SH-SY5Y (cell line): Measurements from ENCODE around the gene PAK4.

Experiments used
- GATA2 ChIP-seq: IDR thresholded peaks from 2 replicates; pipeline ENCODE4 v1.6.1; 2011; ENCODE audit warnings: mild to moderate bottlenecking, low read depth, low read length
- GATA3 ChIP-seq: IDR thresholded peaks from 2 replicates; pipeline ENCODE4 v1.6.1; 2011; ENCODE audit warnings: low read depth, mild to moderate bottlenecking, low read length, moderate library complexity

Gene PAK4

GRCh38 chr19:39156326-39157230, 31.0 kb downstream of the PAK4 start:
- TF ChIP-seq GATA2 (no peak), GATA3 (no peak)

GRCh38 chr19:39157275-39157996, 31.9 kb downstream of the PAK4 start:
- no peak for TF ChIP-seq GATA3
- TF ChIP-seq GATA2: no peak

- TF ChIP-seq GATA3 (no peak), GATA2 (no peak)
These were observed 32.4 kb downstream of the PAK4 start for GRCh38 chr19:39157997-39158389.

- TF ChIP-seq GATA2 (no peak), GATA3 (no peak)
These were observed 33.2 kb downstream of the PAK4 start for GRCh38 chr19:39158646-39159260.

GRCh38 chr19:39160523-39160861, 34.9 kb downstream of the PAK4 start:
- TF ChIP-seq GATA3: no peak
- no peak for TF ChIP-seq GATA2

- TF ChIP-seq GATA2 (no peak), GATA3 (no peak)
These were observed 35.5 kb downstream of the PAK4 start for GRCh38 chr19:39160889-39161672.

DNA sequence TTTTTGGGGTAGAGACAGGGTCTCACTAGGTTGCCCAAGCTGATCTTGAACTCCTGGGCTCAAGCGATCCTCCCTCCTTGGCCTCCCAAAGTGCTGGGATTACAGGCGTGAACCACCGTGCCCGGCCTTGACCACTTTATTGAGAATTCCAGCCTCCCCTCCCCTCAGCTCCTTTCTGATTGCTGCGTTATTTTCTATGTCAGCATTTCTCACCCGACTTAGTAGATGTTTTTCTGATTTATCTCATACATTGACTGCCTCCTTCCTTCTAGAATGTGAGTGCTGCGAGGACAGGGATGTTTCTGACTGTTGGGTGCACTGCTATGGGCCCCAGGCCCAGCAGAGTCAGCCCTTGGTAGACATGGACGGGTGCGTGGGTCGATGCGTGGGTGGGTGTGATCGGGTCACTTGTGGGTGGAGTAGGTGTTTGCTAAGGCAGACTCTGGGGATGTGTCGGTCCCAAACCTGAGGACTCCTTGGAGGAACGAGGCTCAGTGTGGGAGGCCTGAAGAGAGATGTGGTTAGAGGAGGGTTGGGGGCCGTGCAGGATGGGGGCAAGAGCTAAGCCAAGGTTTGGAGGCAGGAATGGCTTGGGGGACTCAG, 37.0 kb downstream of the PAK4 start:
- TF ChIP-seq GATA2 (no peak), GATA3 (no peak)

DNA sequence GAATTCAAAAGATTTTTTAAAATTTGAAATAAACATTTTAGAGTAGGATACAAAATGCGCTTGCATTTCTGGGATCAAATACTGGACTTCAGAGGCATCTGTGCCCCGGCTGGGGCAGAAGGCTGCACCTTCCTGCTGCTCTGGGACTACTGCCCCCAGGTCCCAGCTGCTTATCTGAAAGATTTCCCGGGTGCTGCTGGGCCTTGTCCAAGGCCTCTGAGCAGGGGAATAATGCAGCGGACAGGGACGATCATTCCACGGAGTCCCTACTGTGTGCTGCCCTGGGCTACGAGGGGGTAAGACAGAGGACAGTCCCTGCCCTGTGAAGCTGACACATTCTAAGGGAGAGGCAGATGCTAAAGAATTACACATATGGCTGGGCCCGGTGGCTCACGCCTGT, 38.0 kb downstream of the PAK4 start:
- TF ChIP-seq GATA2: no peak
- TF ChIP-seq GATA3: no peak

DNA sequence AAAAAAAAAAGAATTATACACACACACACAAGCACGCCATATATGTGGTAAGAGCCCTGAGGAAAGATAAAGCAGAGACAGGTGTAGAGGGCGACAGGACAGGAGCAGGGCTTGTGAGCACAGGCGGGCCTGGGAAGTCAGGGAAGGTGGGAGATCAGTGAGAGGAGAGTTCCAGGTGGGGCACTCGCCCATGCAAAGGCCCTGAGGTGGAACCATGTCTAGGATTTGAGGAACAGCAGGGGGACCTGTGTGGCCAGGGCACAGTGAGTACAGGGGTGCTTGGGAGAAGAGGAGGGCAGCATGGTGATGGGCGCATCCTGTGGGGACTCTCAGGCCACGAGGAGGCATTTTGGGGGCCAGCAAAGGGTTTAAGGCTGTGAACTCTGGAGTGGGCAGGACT, 38.7 kb downstream of the PAK4 start:
- TF ChIP-seq GATA2 (no peak), GATA3 (no peak)

- TF ChIP-seq GATA3 (no peak), GATA2 (no peak)
These were observed 40.3 kb downstream of the PAK4 start for GRCh38 chr19:39165857-39166256.

- TF ChIP-seq GATA2 (no peak), GATA3 (no peak)
These were observed 41.2 kb downstream of the PAK4 start for GRCh38 chr19:39166571-39167391.

DNA sequence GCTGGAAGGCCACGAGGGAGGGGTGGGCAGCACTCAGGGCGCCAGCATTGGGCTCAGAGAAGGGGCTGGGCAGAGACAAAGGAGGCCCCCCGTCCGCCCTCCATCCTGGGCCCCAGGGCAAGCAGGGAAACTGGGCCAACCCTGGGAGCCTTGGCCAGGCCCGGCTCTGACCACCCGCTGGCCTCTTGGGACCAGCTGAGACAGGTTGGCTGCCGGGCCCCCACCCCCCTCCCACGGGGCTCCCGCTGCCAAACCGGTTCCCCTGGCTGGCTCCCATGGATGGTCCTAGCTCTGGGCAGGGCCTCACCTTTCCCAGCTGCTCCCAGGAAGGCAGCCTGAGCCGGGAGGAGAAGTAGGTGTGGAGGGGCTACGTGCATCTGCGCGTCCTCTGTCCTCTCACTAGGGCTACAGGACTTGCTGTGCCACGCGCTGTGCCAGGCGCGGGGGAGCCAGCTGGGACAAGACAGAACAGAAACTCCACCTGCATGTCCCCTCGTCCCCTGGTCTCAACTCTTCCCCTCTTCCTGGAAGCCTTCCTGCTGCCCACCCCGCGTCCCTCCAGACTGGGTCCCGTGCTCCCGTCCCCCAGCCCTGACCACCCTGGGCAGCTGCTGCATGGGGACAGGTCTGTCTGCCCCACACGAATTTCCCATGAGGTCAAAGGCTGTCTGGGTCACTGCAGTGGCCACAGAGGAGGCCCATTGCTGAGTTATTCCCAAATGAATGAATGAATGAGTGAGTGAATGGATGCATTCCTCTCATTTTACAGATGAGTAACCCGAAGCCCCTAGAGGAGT, 42.1 kb downstream of the PAK4 start:
- TF ChIP-seq GATA2 (no peak), GATA3 (no peak)
